PC-3 (cell line): Measurements from ENCODE around the gene SERAC1.

ENCODE experiments used
- CTCF ChIP-seq: fragments of 300-600 bp; sonication (generic); conservative IDR thresholded peaks from 2 replicates; pipeline ENCODE4 v1.5.1; 2017; ENCODE audit warnings: antibody characterized with exemption, low read depth, mild to moderate bottlenecking, low read length
- EZH2 ChIP-seq: fragments of 300-600 bp; sonication (generic); IDR thresholded peaks from one replicate; pipeline ENCODE4 v1.6.1; 2017; ENCODE audit warnings: antibody characterized with exemption, mild to moderate bottlenecking, low read length; ENCODE audit not compliant: unreplicated experiment
- EZH2phosphoT487 ChIP-seq: fragments of 300-600 bp; sonication (generic); IDR thresholded peaks from 2 replicates; pipeline ENCODE4 v1.6.1; 2018; ENCODE audit warnings: mild to moderate bottlenecking, antibody characterized with exemption, low read length, borderline replicate concordance

- TF ChIP-seq CTCF (peak; percentile 83), EZH2 (no peak), EZH2phosphoT487 (no peak)
Measured at GRCh38 chr6:158072083-158072721, 95.9 kb downstream of the SERAC1 start.
